PC-9 (cell line): ENCODE data around the gene DOCK2. TPM values are rescaled to one million over a fixed set of nuclear protein-coding genes. Genes with fewer than 3 reads are reported as not detected.

Experiments
- BruUV-seq: library from RNA; stranded (reverse); fragments of 400-500 nt; replicated peaks from 2 replicates; lab custom pipeline; 2021; lab: Mats Ljungman, UMichigan
- CTCF ChIA-PET: fragments of 300-600 bp; sonication (Branson Sonifier 250); formaldehyde crosslinking; loops from one replicate; lab custom pipeline; 2022; ENCODE audit warnings: antibody characterized with exemption; lab: Charles Lee
- POLR2A ChIA-PET: fragments of 300-600 bp; sonication (Branson Sonifier 250); formaldehyde crosslinking; loops from one replicate; lab custom pipeline; 2022; ENCODE audit warnings: antibody characterized with exemption; ENCODE audit not compliant: unreplicated experiment; lab: Charles Lee
- DNase-seq, 2 experiments: peaks; one replicate each; pipeline versions ENCODE4 v3.0.0 to v3.0.0-alpha.2; 2015 to 2022; ENCODE audit warnings: mixed read lengths in 1 of 2
- H2AFZ ChIP-seq: fragments of 200-600 bp; sonication (generic); 2 replicates; pipeline ENCODE4 v1.8.1; 2017; ENCODE audit warnings: antibody characterized with exemption
- H3F3A ChIP-seq: fragments of 200-600 bp; sonication (generic); 2 replicates; pipeline ENCODE4 v1.8.1; 2017; ENCODE audit warnings: antibody characterized with exemption, mild to moderate bottlenecking, low read depth; ENCODE audit not compliant: insufficient read depth
- H3K27ac ChIP-seq: fragments of 200-600 bp; sonication (generic); 2 replicates; pipeline ENCODE4 v1.6.1; 2016; ENCODE audit warnings: mixed run types
- H3K27me3 ChIP-seq: fragments of 200-600 bp; sonication (generic); 2 replicates; pipeline ENCODE4 v1.6.1; 2016; ENCODE audit warnings: low read depth, mixed run types; ENCODE audit not compliant: insufficient read depth
- H3K36me3 ChIP-seq: fragments of 200-600 bp; sonication (generic); 2 replicates; pipeline ENCODE4 v1.6.1; 2016; ENCODE audit warnings: low read depth, mixed run types
- H3K4me1 ChIP-seq: fragments of 200-600 bp; sonication (generic); replicated peaks from 2 replicates; pipeline ENCODE4 v1.6.1; 2016; ENCODE audit warnings: mixed run types; ENCODE audit not compliant: insufficient read depth
- H3K4me2 ChIP-seq: fragments of 200-600 bp; sonication (generic); 2 replicates; pipeline ENCODE4 v1.6.1; 2017; ENCODE audit warnings: mixed run types
- H3K4me3 ChIP-seq: fragments of 200-600 bp; sonication (generic); 2 replicates; pipeline ENCODE4 v1.6.1; 2016; ENCODE audit warnings: mixed run types
- H3K79me2 ChIP-seq: fragments of 200-600 bp; sonication (generic); 2 replicates; pipeline ENCODE4 v1.6.1; 2017; ENCODE audit warnings: low read depth, mixed run types
- H3K9me2 ChIP-seq: fragments of 200-600 bp; sonication (generic); 2 replicates; pipeline ENCODE4 v1.8.1; 2017; ENCODE audit warnings: mild to moderate bottlenecking; ENCODE audit not compliant: insufficient read depth
- H3K9me3 ChIP-seq: fragments of 200-600 bp; sonication (generic); 2 replicates; pipeline ENCODE4 v1.8.1; 2016; ENCODE audit warnings: low read depth; ENCODE audit not compliant: insufficient read depth
- H4K20me1 ChIP-seq: fragments of 200-600 bp; sonication (generic); 2 replicates; pipeline ENCODE4 v1.8.1; 2017; ENCODE audit not compliant: insufficient read depth
- CTCF ChIP-seq: fragments of 200-600 bp; sonication (generic); conservative IDR thresholded peaks from 2 replicates; pipeline ENCODE4 v1.6.1; 2017; ENCODE audit warnings: mixed run types, antibody characterized with exemption, mild to moderate bottlenecking, moderate library complexity
- EZH2 ChIP-seq: fragments of 200-600 bp; sonication (generic); IDR thresholded peaks from 2 replicates; pipeline ENCODE4 v1.8.0; 2017; ENCODE audit warnings: antibody characterized with exemption, low read depth
- intact Hi-C: fragments of 100-400 bp; cut with micrococcal nuclease; formaldehyde crosslinking; loops from one replicate; pipeline ENCODE4 v1.10.0; 2022; ENCODE audit not compliant: unreplicated experiment
- total RNA-seq: library from RNA; stranded (reverse); gene quantifications from 2 replicates; pipeline ENCODE4 v1.2.3, GENCODE V29; 2021

Gene DOCK2
- total RNA-seq, 1 experiment from 2014 or later = 0.41 TPM

GRCh38 chr5:169781420-169782345 lies 144.6 kb downstream of the DOCK2 start:
- Histone ChIP-seq H3K9me2 (no peaks in the 10 kb centered on the region), H3K4me3 (no peak overlapping the region), H4K20me1 (no peaks in the 10 kb centered on the region), H3F3A (no peaks in the 10 kb centered on the region), H3K4me2 (no peak overlapping the region), H3K36me3 (no peaks in the 10 kb centered on the region), H2AFZ (no peak overlapping the region), H3K79me2 (no peaks in the 10 kb centered on the region), H3K4me1 (no peaks in the 10 kb centered on the region), H3K27me3 (no peaks in the 10 kb centered on the region), H3K27ac (no peak overlapping the region), H3K9me3 (no peaks in the 10 kb centered on the region)
- no TSS peak for BruUV-seq
- ChIA-PET CTCF (no interaction called here), POLR2A (no interaction called here)
- no peak for DNase-seq
- intact Hi-C loops = no loop called here
- TF ChIP-seq CTCF = no peak

- Histone ChIP-seq H3K36me3 (no peaks in the 10 kb centered on the region), H3K27me3 (no peaks in the 10 kb centered on the region), H3K9me2 (no peaks in the 10 kb centered on the region), H4K20me1 (no peaks in the 10 kb centered on the region), H3F3A (no peaks in the 10 kb centered on the region), H3K4me1 (no peaks in the 10 kb centered on the region), H3K4me3 (no peak overlapping the region), H3K4me2 (no peak overlapping the region), H3K79me2 (no peaks in the 10 kb centered on the region), H3K27ac (no peak overlapping the region), H2AFZ (no peak overlapping the region; the same call in 1 of the 2 replicates), H3K9me3 (no peaks in the 10 kb centered on the region)
- no TSS peak for BruUV-seq
- intact Hi-C loops = no loop called here
- DNase-seq = no peak
- CTCF ChIA-PET = no interaction called here
- no peak for TF ChIP-seq EZH2
- no peak for TF ChIP-seq CTCF
- POLR2A ChIA-PET = no interaction called here
These were observed 148.9 kb downstream of the DOCK2 start for GRCh38 chr5:169785771-169786618.

- H4K20me1 ChIP-seq = no peaks in the 10 kb centered on the region
- ChIA-PET POLR2A (interaction anchor here (0.6 kb wide), 1 partner anchor 56 kb away, joined by 4 read pairs; no protein-coding TSS in a partner anchor), CTCF (interaction anchor here (0.6 kb wide), 1 partner anchor 1419 kb away, joined by 3 read pairs; no protein-coding TSS in a partner anchor)
- H3K9me2 ChIP-seq = no peaks in the 10 kb centered on the region
- no peaks in the 10 kb centered on the region for H3F3A ChIP-seq
- H3K9me3 ChIP-seq = no peaks in the 10 kb centered on the region
- TF ChIP-seq CTCF = no peak
- no peak for TF ChIP-seq EZH2
- no peaks in the 10 kb centered on the region for H3K36me3 ChIP-seq
- no peaks in the 10 kb centered on the region for H3K27me3 ChIP-seq
- no peak for DNase-seq
- no peak overlapping the region for H3K4me2 ChIP-seq
- H2AFZ ChIP-seq = no peak overlapping the region; the same call in 1 of the 2 replicates
- H3K4me3 ChIP-seq = no peak overlapping the region
- no TSS peak for BruUV-seq
- no peaks in the 10 kb centered on the region for H3K4me1 ChIP-seq
- H3K27ac ChIP-seq = no peak overlapping the region
- intact Hi-C loops = no loop called here
- no peaks in the 10 kb centered on the region for H3K79me2 ChIP-seq
These were observed 151.1 kb downstream of the DOCK2 start for GRCh38 chr5:169788168-169788567.
